Glutamatergic neuron (in vitro differentiated cells): ENCODE data around the gene ZFYVE1. TPM values are rescaled to one million over a fixed set of nuclear protein-coding genes. Genes with fewer than 3 reads are reported as not detected.
"Not testable (repeated sequence)": the region's sequence is repeated elsewhere in the genome, so short reads cannot be mapped to it uniquely, and the experiment has no call there.

Experiments
- DNase-seq: peaks from one replicate; pipeline ENCODE4 v3.0.0; 2022
- H3K27ac Mint-ChIP-seq: one replicate; pipeline ENCODE4 v1.8.0; 2020; ENCODE audit warnings: mild to moderate bottlenecking, mixed read lengths, inconsistent platforms; ENCODE audit not compliant: unreplicated experiment
- H3K27me3 Mint-ChIP-seq: one replicate; pipeline ENCODE4 v1.8.0; 2020; ENCODE audit warnings: mild to moderate bottlenecking, moderate library complexity, mixed read lengths, inconsistent platforms; ENCODE audit not compliant: unreplicated experiment
- H3K36me3 Mint-ChIP-seq: one replicate; pipeline ENCODE4 v1.8.0; 2020; ENCODE audit warnings: mild to moderate bottlenecking, mixed read lengths, inconsistent platforms; ENCODE audit not compliant: unreplicated experiment
- H3K4me1 Mint-ChIP-seq: one replicate; pipeline ENCODE4 v1.8.0; 2020; ENCODE audit warnings: mild to moderate bottlenecking, low read depth, mixed read lengths, inconsistent platforms; ENCODE audit not compliant: unreplicated experiment
- H3K4me3 Mint-ChIP-seq: one replicate; pipeline ENCODE4 v1.8.0; 2020; ENCODE audit warnings: mild to moderate bottlenecking, mixed read lengths, inconsistent platforms; ENCODE audit not compliant: unreplicated experiment
- H3K9me3 Mint-ChIP-seq: one replicate; pipeline ENCODE4 v1.8.0; 2020; ENCODE audit warnings: mild to moderate bottlenecking, moderate library complexity, mixed read lengths, inconsistent platforms; ENCODE audit not compliant: unreplicated experiment
- total RNA-seq: library from RNA; stranded (reverse); fragmentation: NEBNext Ultra II Directional; extraction: Animal tissue kit (Norgen Biotek cat#: 25700); gene quantifications from one replicate; pipeline ENCODE4 v1.2.1, GENCODE V29; 2021; ENCODE audit not compliant: unreplicated experiment
- TF ChIP-seq, protein P1 (sequence below): fragments of 200-600 bp; sonication (generic); IDR thresholded peaks from one replicate; pipeline ENCODE4 v1.5.0; 2021; ENCODE audit not compliant: partially characterized antibody, unreplicated experiment

Gene ZFYVE1
- total RNA-seq, 1 donor from 2014 or later, result 43.7 TPM

DNA sequence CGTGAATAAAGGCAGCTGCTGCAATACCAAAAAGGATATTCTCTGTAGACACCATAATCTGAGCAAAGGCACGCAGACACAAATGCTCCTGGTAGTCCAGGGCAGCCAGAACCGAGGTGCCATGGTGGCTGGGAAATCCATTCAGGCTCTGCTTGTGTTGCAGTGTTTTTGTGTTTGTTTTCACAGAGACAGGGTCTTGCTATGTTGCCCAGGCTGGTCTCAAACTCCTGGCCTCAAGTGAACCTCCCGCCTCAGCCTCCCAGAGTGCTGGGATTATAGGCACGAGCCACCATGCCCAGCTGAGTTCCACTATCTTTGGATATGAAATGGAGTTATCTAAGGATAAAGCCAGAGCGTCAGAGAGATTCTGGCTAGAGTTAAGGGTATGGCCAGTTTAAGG is 60.9 kb downstream of the ZFYVE1 start:
- H3K4me3 Mint-ChIP-seq, result no peak overlapping the region
- H3K27me3 Mint-ChIP-seq, result peaks cover 4% of the 10 kb centered on the region
- H3K9me3 Mint-ChIP-seq, result peaks cover 4% of the 10 kb centered on the region
- TF ChIP-seq, protein P1, sequence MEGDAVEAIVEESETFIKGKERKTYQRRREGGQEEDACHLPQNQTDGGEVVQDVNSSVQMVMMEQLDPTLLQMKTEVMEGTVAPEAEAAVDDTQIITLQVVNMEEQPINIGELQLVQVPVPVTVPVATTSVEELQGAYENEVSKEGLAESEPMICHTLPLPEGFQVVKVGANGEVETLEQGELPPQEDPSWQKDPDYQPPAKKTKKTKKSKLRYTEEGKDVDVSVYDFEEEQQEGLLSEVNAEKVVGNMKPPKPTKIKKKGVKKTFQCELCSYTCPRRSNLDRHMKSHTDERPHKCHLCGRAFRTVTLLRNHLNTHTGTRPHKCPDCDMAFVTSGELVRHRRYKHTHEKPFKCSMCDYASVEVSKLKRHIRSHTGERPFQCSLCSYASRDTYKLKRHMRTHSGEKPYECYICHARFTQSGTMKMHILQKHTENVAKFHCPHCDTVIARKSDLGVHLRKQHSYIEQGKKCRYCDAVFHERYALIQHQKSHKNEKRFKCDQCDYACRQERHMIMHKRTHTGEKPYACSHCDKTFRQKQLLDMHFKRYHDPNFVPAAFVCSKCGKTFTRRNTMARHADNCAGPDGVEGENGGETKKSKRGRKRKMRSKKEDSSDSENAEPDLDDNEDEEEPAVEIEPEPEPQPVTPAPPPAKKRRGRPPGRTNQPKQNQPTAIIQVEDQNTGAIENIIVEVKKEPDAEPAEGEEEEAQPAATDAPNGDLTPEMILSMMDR, result no peak
- H3K36me3 Mint-ChIP-seq, result peaks cover 9% of the 10 kb centered on the region
- no peak for DNase-seq
- H3K4me1 Mint-ChIP-seq, result no peaks in the 10 kb centered on the region
- no peak overlapping the region for H3K27ac Mint-ChIP-seq

DNA sequence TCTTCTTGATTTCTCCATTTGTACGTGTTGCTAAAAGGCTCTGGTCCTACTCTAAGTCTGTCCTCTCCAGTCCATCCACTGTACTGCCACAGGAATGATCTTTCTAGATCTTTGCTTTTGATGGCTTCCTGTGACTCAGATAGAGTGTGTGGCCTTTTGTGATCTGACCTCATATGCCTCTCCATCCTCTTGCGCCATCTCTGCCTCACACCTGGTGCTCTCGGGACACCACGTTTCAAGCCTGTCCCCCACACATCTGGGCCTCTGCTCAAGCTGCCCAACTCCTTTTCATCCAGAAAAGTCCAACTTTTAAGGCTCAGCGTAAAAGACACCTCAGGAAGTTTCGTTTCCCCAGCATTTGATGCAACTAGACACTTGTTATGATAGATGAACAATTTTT is 61.7 kb downstream of the ZFYVE1 start:
- Mint-ChIP-seq H3K27ac (no peak overlapping the region), H3K9me3 (peaks cover 4% of the 10 kb centered on the region), H3K4me3 (no peak overlapping the region), H3K4me1 (no peaks in the 10 kb centered on the region), H3K36me3 (peaks cover 9% of the 10 kb centered on the region), H3K27me3 (peaks cover 4% of the 10 kb centered on the region)
- TF ChIP-seq, protein P1, result no peak
- DNase-seq, result no peak

- H3K27ac Mint-ChIP-seq, result no peak overlapping the region
- no peak for DNase-seq
- H3K9me3 Mint-ChIP-seq, result peaks cover 4% of the 10 kb centered on the region
- peaks cover 5% of the 10 kb centered on the region for H3K36me3 Mint-ChIP-seq
- peaks cover 3% of the 10 kb centered on the region for H3K27me3 Mint-ChIP-seq
- no peaks in the 10 kb centered on the region for H3K4me1 Mint-ChIP-seq
- TF ChIP-seq, protein P1, result no peak
- no peak overlapping the region for H3K4me3 Mint-ChIP-seq
Measured at GRCh38 chr14:72962829-72963312, 64.0 kb downstream of the ZFYVE1 start.

DNA sequence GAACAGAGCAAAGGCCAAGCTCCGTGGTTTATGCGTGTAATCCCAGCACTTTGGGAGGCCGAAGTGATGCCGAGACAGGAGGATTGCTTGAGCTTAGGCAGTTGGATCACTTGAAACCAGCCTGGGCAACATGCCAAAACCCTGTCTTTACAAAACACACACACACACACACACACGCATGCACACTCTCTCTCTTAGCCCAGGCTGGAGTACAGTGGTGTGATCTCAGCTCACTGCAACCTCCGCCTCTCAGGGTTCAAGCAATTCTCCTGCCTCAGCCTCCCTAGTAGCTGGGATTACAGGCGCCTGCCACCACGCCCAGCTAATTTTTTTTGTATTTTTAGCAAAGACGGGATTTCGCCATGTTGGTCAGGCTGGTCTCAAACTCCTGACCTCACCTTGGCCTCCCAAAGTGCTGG is 64.6 kb downstream of the ZFYVE1 start:
- not testable (repeated sequence) for H3K27me3 Mint-ChIP-seq, H3K27ac Mint-ChIP-seq, H3K4me1 Mint-ChIP-seq, H3K9me3 Mint-ChIP-seq, H3K4me3 Mint-ChIP-seq, DNase-seq, H3K36me3 Mint-ChIP-seq

- DNase-seq, result no peak
- Mint-ChIP-seq H3K9me3 (peaks cover 2% of the 10 kb centered on the region), H3K4me1 (no peaks in the 10 kb centered on the region), H3K27me3 (peaks cover 3% of the 10 kb centered on the region), H3K36me3 (peaks cover 5% of the 10 kb centered on the region), H3K27ac (no peak overlapping the region), H3K4me3 (no peak overlapping the region)
- TF ChIP-seq, protein P1, result no peak
Measured at GRCh38 chr14:72961579-72962335, 65.1 kb downstream of the ZFYVE1 start.

GRCh38 chr14:72961016-72961415 is 65.9 kb downstream of the ZFYVE1 start:
- not testable (repeated sequence) for H3K4me3 Mint-ChIP-seq, H3K36me3 Mint-ChIP-seq, H3K4me1 Mint-ChIP-seq, H3K27me3 Mint-ChIP-seq, DNase-seq, H3K27ac Mint-ChIP-seq, H3K9me3 Mint-ChIP-seq
